ENCODE results near the gene PARP11.

- TF ChIP-seq EZH2 (IDR thresholded peaks at IDR 0.05; ENCODE audit: borderline replicate concordance, low read length) (no peak), CTCF (conservative IDR thresholded peaks at IDR 0.05 in 1 of 2, IDR thresholded peaks at IDR 0.05 in 1 of 2; ENCODE audit: extremely low read depth in 1 of 2, insufficient read depth in 1 of 2, low read depth in 1 of 2, low read length in 2 of 2) (no peak)
Measured at GRCh38 chr12:3902921-3903320, 29.7 kb upstream of the PARP11 start.

Data from mammary epithelial cell (primary cell).